PC-3 (cell line): Measurements from ENCODE around the gene TGIF2. TPM values are rescaled to one million over a fixed set of nuclear protein-coding genes. Genes with fewer than 3 reads are reported as not detected.
A peak's percentile ranks its signal among the peaks of the same experiment; 100 is the strongest.

Source experiments
- ATAC-seq: fragments of 200-7000 bp; cut with Tn5 transposase; 2 replicates; pipeline ENCODE4 v1.9.1; 2020; ENCODE audit warnings: mild to moderate bottlenecking, moderate library complexity
- Bru-seq: library from RNA; stranded (reverse); fragments of 400-500 nt; gene quantifications from one replicate; lab custom pipeline; 2021; lab: Mats Ljungman, UMichigan
- BruChase-seq, 2 experiments: library from RNA; stranded (reverse); fragments of 400-500 nt; gene quantifications; one replicate each; lab custom pipeline; 2021; lab: Mats Ljungman, UMichigan
- BruUV-seq: library from RNA; stranded (reverse); fragments of 400-500 nt; replicated peaks from 2 replicates; lab custom pipeline; 2021; lab: Mats Ljungman, UMichigan
- CTCF ChIA-PET: fragments of 300-600 bp; sonication (Branson Sonifier 250); formaldehyde crosslinking; loops from one replicate; lab custom pipeline; 2022; ENCODE audit warnings: antibody characterized with exemption; lab: Charles Lee
- POLR2A ChIA-PET: fragments of 300-600 bp; sonication (Branson Sonifier 250); formaldehyde crosslinking; loops from one replicate; lab custom pipeline; 2022; ENCODE audit warnings: antibody characterized with exemption; ENCODE audit not compliant: unreplicated experiment; lab: Charles Lee
- DNase-seq: peaks from one replicate; pipeline ENCODE4 v3.0.0-alpha.2; 2015
- H2AFZ ChIP-seq: fragments of 300-600 bp; sonication (generic); 2 replicates; pipeline ENCODE4 v1.6.0; 2016; ENCODE audit warnings: antibody characterized with exemption, low read length
- H3F3A ChIP-seq: fragments of 300-600 bp; sonication (generic); one replicate; pipeline ENCODE4 v1.6.0; 2017; ENCODE audit warnings: antibody characterized with exemption, low read length, control low read depth, mild to moderate bottlenecking; ENCODE audit not compliant: unreplicated experiment
- H3K27ac ChIP-seq: fragments of 300-600 bp; sonication (generic); 2 replicates; pipeline ENCODE4 v1.5.1; 2016; ENCODE audit warnings: mild to moderate bottlenecking, low read length
- H3K27me3 ChIP-seq: fragments of 300-600 bp; sonication (generic); 2 replicates; pipeline ENCODE4 v1.6.1; 2016; ENCODE audit warnings: low read length, mixed read lengths
- H3K36me3 ChIP-seq: fragments of 300-600 bp; sonication (generic); 2 replicates; pipeline ENCODE4 v1.6.1; 2016; ENCODE audit warnings: low read depth, mixed run types, low read length, mixed read lengths
- H3K4me1 ChIP-seq: fragments of 300-600 bp; sonication (generic); 2 replicates; pipeline ENCODE4 v1.5.1; 2016; ENCODE audit warnings: low read length; ENCODE audit not compliant: insufficient read depth
- H3K4me2 ChIP-seq: fragments of 300-600 bp; sonication (generic); 2 replicates; pipeline ENCODE4 v1.6.0; 2016; ENCODE audit warnings: low read length
- H3K4me3 ChIP-seq: fragments of 300-600 bp; sonication (generic); 2 replicates; pipeline ENCODE4 v1.5.1; 2016; ENCODE audit warnings: mild to moderate bottlenecking, low read length, mixed read lengths
- H3K79me2 ChIP-seq: fragments of 300-600 bp; sonication (generic); 2 replicates; pipeline ENCODE4 v1.6.1; 2017; ENCODE audit warnings: low read length, mixed read lengths
- H3K9ac ChIP-seq: fragments of 300-600 bp; sonication (generic); 2 replicates; pipeline ENCODE4 v1.6.0; 2016; ENCODE audit warnings: mild to moderate bottlenecking, low read length
- H3K9me2 ChIP-seq: fragments of 300-600 bp; sonication (generic); replicated peaks from 2 replicates; pipeline ENCODE4 v1.6.1; 2016; ENCODE audit warnings: mixed run types, low read length, mixed read lengths
- H3K9me3 ChIP-seq: fragments of 300-600 bp; sonication (generic); 2 replicates; pipeline ENCODE4 v1.6.1; 2016; ENCODE audit warnings: low read length, mixed read lengths
- H4K20me1 ChIP-seq: fragments of 300-600 bp; sonication (generic); 2 replicates; pipeline ENCODE4 v1.6.1; 2016; ENCODE audit warnings: low read length, mixed read lengths
- EZH2 ChIP-seq: fragments of 300-600 bp; sonication (generic); IDR thresholded peaks from one replicate; pipeline ENCODE4 v1.6.1; 2017; ENCODE audit warnings: antibody characterized with exemption, mild to moderate bottlenecking, low read length; ENCODE audit not compliant: unreplicated experiment
- EZH2phosphoT487 ChIP-seq: fragments of 300-600 bp; sonication (generic); IDR thresholded peaks from 2 replicates; pipeline ENCODE4 v1.6.1; 2018; ENCODE audit warnings: mild to moderate bottlenecking, antibody characterized with exemption, low read length, borderline replicate concordance
- intact Hi-C: fragments of 100-400 bp; cut with micrococcal nuclease; formaldehyde crosslinking; loops from 2 replicates; pipeline ENCODE4 v1.9.0; 2023
- long read RNA-seq: library from polyadenylated mRNA; unstranded; transcript quantifications from one replicate; pipeline ENCODE4 v2.0.0, GENCODE V29; 2021; ENCODE audit not compliant: unreplicated experiment
- total RNA-seq: library from RNA; depleted of rRNA; stranded (reverse); fragments of >200 nt; gene quantifications from 2 replicates; pipeline ENCODE4 v1.2.3, GENCODE V29; 2014; rRNA removed
- TF ChIP-seq, protein P1 (sequence below): fragments of 300-600 bp; sonication (generic); conservative IDR thresholded peaks from 2 replicates; pipeline ENCODE4 v1.5.1; 2017; ENCODE audit warnings: antibody characterized with exemption, low read depth, mild to moderate bottlenecking, low read length

Gene TGIF2
- total RNA-seq = 15.2 and 15.7 TPM in 2 replicates
- percentile 65 among the genes with signal in this experiment for Bru-seq, nascent RNA
- percentile 94 among the genes with signal in this experiment for BruChase-seq, experiment 1, labeled RNA remaining after a 6-hour chase
- BruChase-seq, experiment 2, labeled RNA remaining after a 2-hour chase = percentile 87 among the genes with signal in this experiment
- long read RNA-seq, transcript TGIF2-201 (3 exons, 3,406 nt) = major isoform, 13 of 34 reads
- long read RNA-seq, partial matches to known transcripts = 14 of 34 reads
- long read RNA-seq, other reads (novel, unspliced or antisense) = 5 of 34 reads

DNA sequence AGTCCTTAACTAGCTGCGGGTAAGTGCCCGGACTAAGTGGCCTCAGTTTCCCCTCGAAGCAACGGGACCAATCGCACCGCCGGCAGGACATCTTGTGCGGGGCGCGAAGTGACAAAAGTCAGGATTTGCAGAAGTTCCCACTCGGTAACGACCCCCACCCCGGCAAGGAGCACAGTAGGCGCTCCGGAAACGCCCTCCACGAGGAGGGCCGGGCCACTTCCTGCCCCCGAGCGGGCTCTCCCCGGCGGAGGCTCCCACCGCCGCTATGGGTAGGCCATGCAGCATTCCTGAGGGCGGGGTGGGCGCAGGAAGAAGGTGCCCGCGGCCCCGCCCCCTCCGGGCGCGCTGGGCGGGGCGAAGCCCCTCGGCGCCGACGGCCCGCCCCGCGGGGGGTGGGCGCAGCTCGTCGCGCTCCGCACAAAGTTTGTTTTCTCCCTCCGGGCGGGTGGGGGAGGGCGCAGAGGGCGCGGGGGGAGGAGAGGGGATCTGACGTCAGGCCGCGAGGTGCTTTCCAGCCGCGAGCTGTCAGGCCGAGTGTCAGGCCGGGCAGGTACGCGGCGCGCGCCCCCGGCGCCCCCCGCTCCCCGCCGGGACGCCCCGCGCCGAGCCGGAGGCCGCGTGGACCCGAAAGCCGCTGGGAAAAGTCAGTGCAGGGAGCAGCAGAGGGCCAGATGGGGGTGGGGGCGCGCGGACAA is at the start of gene TGIF2:
Gene TGIF2, plus strand, starts transcription at position 495 of the 695 bp plus-strand sequence. CDS start 5,178 bp downstream, outside the sequence.
- peak within 1 kb of the TSS; percentile 84 for H3K9ac ChIP-seq
- H3K27me3 ChIP-seq = no peaks in the 10 kb centered on the region
- no peaks in the 10 kb centered on the region for H3K9me3 ChIP-seq
- peak within 1 kb of the TSS; percentile 87 for H3K4me3 ChIP-seq
- H3K9me2 ChIP-seq = no peaks in the 10 kb centered on the region
- peak within 1 kb of the TSS; percentile 98 for H2AFZ ChIP-seq
- ATAC-seq = peak; percentile 47
- ChIA-PET POLR2A (no interaction called here), CTCF (no interaction called here)
- peak within 1 kb of the TSS; percentile 16; the same call in 1 of the 2 replicates for H3K27ac ChIP-seq
- H3K4me1 ChIP-seq = peaks cover 17% of the 10 kb centered on the region
- H3K36me3 ChIP-seq = no peaks in the 10 kb centered on the region
- intact Hi-C loops = no loop called here
- DNase-seq = peak; percentile 81
- H3K79me2 ChIP-seq = peaks cover 32% of the 10 kb centered on the region
- no peaks in the 10 kb centered on the region for H4K20me1 ChIP-seq
- TF ChIP-seq EZH2 (no peak), EZH2phosphoT487 (no peak)
- TF ChIP-seq, protein P1, sequence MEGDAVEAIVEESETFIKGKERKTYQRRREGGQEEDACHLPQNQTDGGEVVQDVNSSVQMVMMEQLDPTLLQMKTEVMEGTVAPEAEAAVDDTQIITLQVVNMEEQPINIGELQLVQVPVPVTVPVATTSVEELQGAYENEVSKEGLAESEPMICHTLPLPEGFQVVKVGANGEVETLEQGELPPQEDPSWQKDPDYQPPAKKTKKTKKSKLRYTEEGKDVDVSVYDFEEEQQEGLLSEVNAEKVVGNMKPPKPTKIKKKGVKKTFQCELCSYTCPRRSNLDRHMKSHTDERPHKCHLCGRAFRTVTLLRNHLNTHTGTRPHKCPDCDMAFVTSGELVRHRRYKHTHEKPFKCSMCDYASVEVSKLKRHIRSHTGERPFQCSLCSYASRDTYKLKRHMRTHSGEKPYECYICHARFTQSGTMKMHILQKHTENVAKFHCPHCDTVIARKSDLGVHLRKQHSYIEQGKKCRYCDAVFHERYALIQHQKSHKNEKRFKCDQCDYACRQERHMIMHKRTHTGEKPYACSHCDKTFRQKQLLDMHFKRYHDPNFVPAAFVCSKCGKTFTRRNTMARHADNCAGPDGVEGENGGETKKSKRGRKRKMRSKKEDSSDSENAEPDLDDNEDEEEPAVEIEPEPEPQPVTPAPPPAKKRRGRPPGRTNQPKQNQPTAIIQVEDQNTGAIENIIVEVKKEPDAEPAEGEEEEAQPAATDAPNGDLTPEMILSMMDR = no peak
- H3F3A ChIP-seq = no peaks in the 10 kb centered on the region
- peak within 1 kb of the TSS; percentile 98 for H3K4me2 ChIP-seq
- BruUV-seq = no TSS peak

DNA sequence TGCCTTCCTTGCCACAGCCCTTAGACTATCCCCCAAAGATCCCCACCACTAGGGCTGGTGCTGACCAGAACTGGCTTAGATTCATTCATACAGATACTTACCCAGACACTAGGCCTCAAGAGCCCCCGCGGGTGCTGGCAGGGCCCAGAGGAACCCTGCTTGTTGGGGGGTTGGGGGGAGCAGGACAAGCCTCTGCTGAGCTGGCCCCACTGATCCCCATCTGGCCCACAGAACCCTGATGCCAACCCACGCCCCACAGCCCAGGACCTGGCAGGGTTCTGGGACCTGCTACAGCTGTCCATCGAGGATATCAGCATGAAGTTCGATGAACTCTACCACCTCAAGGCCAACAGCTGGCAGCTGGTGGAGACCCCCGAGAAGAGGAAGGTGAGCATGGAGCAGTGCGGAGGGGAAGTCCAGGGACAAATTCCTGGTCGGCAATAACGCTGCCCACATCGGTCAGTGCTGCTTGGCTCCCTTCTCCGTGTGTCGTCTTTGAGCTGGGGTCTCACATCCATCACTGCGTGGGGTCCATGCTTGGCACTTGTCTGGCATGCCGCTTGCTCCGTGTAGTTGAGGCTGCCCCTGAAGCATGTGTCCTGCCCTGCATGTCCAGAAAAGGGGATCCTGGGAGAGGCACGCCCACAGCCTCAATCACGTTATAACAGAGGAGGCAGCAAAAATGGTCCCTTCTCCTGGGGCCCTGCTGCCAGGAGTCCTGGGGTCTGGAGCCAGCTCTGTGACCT is 47.6 kb upstream of the TGIF2 start:
- TF ChIP-seq, protein P1 = no peak
- TF ChIP-seq EZH2 (no peak), EZH2phosphoT487 (no peak)
- no TSS peak for BruUV-seq
- intact Hi-C loops = no loop called here
- H3K27ac ChIP-seq = no peak overlapping the region
- ChIA-PET POLR2A (no interaction called here), CTCF (no interaction called here)
- no peak for DNase-seq
- no peak overlapping the region for H3K4me2 ChIP-seq
- peaks cover 32% of the 10 kb centered on the region; the same call in 1 of the 2 replicates for H3K36me3 ChIP-seq
- no peak overlapping the region for H3K4me3 ChIP-seq
- H3K27me3 ChIP-seq = no peaks in the 10 kb centered on the region
- no peak overlapping the region for H3K9ac ChIP-seq
- H3K79me2 ChIP-seq = no peaks in the 10 kb centered on the region
- no peaks in the 10 kb centered on the region for H3K9me2 ChIP-seq
- H3K9me3 ChIP-seq = no peaks in the 10 kb centered on the region
- no peak overlapping the region for H2AFZ ChIP-seq
- ATAC-seq = no peak
- no peaks in the 10 kb centered on the region for H3K4me1 ChIP-seq
- H4K20me1 ChIP-seq = no peaks in the 10 kb centered on the region
- no peaks in the 10 kb centered on the region for H3F3A ChIP-seq
